GM10266 (cell line): ENCODE results near the gene FDX1.

Source experiments
- DNase-seq: peaks from one replicate; pipeline ENCODE4 v3.0.0; 2012; ENCODE audit errors: extremely low spot score
- CTCF ChIP-seq: IDR thresholded peaks from 2 replicates; pipeline ENCODE4 v1.5.1; 2012; ENCODE audit warnings: mild to moderate bottlenecking, low read depth; ENCODE audit not compliant: control insufficient read depth, insufficient read depth; ENCODE audit errors: missing control alignments

The FDX1 gene

GRCh38 chr11:110497231-110497978, 67.7 kb downstream of the FDX1 start:
- TF ChIP-seq CTCF: no peak
- no peak for DNase-seq

- no peak for DNase-seq
- no peak for TF ChIP-seq CTCF
Observed at GRCh38 chr11:110501428-110501827, 71.7 kb downstream of the FDX1 start.

GRCh38 chr11:110505528-110506284, 76.0 kb downstream of the FDX1 start:
- DNase-seq: no peak
- no peak for TF ChIP-seq CTCF

- TF ChIP-seq CTCF: no peak
- no peak for DNase-seq
Observed at GRCh38 chr11:110507328-110507727, 77.6 kb downstream of the FDX1 start.

- no peak for DNase-seq
- no peak for TF ChIP-seq CTCF
Observed at GRCh38 chr11:110508786-110509185, 79.0 kb downstream of the FDX1 start.

- no peak for DNase-seq
- TF ChIP-seq CTCF: no peak
Observed at GRCh38 chr11:110509472-110509871, 79.7 kb downstream of the FDX1 start.

GRCh38 chr11:110512026-110512425, 82.3 kb downstream of the FDX1 start:
- TF ChIP-seq CTCF: no peak
- no peak for DNase-seq
